DMS 273 treated with DMSO at 0.1 percent for 48 hours (cell line): ENCODE measurements around the gene UNC5A.

ENCODE experiments used
- DNase-seq: peaks from one replicate; lab custom pipeline; 2025; lab: John Stamatoyannopoulos, UW

Gene UNC5A

DNA sequence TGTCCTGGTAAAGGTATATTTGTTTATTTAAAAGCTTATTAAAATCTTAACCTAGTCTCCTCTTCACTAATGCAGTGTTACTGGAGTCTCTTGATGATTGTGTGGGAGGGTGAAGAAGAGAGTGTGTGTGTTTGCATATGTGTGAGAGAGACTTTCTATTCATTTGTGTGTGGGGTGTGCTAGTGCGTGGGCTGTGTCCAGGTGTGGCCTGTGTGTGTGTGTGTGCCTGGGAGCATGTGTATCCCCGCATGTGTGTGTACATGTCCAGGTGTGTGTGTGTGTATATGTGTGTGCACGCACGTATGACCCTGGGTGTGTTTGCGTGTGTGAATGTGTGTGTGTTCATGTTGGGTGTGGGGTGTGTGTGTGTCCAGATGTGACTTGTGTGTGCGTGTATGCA is 10.3 kb upstream of the UNC5A start:
- DNase-seq = no peak

DNA sequence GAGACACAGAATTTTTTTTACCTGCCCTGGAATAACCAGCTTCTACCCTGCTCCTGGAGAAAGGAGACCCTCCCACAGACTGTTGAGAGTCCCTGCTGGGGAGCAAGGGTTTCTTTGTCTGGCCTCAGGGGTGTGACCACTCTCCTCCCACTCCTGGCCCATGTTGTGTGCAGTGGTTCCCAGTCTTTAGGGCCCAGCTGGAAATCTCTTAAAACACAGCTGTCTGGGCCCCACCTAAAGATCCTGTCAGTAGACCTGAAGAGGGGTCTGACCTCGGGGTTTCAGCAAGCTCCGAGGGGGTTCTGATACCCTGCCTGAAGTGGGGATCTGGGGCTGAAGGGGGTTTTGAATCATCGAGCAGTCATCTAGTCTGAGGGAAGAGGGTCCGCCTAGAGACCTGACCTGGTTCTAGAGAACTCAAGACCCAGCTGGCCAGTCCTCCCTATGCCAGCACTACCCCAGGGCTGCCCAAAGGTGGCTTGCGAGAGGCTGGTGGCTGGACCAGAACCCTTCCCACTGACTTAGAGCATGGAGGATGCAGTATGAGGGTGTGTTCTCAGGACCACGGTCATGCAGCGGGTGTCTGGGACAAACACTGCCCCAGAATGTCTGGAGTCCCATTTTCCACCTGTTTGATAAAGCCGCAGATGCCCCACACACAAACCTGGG is 8.1 kb upstream of the UNC5A start:
- no peak for DNase-seq

DNA sequence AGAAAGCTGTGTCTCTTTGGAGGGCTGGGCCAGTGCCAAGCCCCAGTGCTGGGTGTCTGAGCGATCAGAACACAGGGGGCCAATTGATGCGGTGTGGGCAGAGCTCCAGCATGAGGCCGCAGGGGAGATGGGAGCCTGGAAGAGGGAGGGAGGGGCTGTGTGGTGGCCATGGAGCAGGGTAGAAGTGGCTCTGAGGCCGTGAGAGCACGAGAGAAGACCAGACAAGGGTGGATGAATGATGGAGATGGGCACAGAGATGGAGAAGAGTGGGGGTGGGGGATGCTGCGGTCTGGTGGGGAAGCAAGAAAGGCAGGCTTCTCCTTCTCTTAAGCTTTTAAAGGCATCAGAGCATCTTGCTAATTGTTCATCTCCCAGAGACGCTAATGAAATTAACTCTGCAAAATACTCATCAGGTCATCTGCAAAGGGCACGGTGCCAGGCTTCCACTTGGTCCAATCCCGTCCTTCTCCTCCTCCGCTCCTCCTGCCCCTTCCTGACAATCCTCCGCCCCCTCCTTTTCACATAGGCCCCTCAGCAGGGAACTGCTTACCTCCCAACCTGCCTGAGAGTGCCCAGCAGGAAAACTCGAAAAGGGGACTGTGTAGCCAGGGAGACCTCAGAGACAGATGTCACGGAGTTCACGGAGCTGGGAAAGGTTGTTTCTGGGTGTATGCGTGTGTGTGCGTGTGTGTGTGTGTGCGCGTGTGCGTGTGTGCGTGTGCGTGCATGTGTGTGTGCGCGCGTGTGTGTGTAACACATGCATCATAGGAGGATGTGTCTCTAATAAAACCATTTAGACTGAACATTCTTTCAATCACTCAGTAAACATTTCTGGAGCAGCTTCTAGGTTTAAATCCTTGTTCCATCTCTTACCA is 7.1 kb upstream of the UNC5A start:
- no peak for DNase-seq

DNA sequence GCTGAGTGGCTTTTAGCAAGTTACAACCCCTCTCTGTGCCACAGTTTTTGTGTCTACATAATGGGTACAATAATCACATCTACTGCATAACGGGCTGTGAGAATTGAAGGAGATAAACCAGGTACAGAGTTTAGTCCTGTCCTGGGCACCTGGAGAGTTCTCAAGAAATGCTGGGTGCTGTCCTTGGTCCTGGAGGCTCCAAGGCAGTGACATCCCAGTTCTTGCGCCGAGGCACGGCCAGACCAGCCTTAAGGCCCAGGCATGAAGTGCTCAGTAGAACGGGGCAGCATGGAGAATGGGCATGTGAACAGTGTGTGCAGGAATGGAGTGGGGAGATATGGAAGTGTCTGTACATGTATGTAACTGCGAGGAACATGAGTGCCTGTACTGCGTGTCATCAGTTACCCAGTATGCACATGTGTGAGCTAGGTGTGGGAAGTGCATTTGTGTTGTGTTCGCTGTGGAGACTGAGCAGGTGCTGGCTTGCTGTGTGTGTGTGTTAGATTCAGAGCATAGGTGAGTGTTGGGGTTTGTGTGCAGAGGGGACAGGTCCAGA is 6.3 kb upstream of the UNC5A start:
- DNase-seq = no peak

DNA sequence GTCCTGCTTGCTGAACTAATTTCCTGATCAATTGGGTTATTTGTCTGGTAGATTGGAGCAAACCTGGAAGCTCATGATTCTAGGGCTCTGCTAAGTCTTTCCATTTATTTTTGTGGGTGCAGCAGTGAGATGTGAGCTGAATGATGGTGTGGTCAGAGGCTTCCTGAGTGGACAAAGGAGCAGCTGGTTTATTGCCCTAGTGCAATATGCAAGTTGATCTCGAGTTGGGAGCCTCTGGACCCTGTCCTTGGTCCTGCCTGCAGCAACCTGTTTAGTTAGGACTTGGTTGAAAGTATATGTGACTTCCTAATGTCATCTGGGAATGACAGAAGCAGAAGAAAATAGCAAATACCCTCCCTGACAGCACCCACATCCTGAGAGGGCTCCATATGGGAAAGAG is 4.2 kb upstream of the UNC5A start:
- DNase-seq = no peak

DNA sequence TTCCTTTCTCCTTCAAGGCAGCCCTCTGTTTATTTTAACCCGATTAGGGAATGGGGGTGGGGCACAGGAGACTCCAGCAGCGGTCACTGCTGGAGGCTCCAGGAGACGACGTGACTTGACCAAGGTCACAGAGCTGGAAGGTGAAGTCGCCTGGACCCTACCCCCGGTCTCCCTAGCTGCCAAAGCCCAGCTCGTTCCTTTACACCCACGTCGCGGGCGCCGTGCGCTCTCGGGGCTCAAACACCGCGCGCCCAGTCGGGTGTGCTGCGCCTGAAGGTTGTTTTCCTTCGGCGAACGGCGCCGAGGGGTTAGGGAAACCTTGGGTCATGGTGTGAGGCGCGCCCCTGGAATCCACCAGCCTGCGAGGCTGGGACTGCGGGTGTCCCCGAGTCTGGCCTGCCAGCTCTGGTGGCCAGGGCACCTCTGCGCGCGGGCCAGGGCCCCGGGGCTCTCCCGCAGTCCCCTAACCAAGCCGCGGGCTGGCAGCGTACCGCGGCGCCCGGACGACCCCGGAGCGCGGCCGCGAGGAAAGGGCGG is 747 bp upstream of the UNC5A start:
- no peak for DNase-seq

DNA sequence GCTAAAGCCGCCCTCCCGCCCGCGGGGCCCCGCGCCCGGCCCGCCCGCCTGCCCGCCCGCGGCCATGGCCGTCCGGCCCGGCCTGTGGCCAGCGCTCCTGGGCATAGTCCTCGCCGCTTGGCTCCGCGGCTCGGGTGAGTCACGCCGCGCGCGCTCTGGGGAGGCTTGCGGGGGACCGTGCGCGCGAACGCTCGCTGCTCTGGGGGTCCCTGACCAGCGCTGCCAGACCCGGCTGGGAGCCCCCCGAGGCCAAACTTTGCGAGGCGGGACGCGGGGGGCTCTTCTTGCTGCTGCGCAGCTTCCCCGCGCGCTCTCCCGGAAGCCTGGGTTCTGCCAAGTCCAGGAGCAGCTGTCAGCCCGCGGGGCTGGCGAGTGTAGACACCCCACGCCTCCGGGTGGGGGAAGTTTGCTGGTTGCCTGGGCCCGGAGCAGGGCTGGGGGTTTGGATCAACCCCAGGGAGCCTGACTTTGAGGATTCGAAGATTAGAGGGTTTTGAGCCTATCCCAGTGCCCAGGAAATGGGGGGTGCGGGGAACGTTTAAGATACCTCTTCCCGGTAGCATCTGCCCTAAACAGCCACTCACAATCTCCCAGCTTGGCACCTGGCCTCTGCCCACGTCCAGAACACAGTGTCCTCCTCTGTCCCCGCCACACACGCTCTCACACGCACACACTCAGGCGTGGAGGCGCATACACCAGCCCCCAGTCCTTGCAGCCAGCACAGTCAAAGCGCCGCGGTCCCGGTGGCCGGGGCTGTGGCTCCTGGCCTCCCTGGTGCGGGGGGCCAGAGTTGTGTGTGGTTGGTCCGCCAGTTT is 535 bp downstream of the UNC5A start:
- no peak for DNase-seq

DNA sequence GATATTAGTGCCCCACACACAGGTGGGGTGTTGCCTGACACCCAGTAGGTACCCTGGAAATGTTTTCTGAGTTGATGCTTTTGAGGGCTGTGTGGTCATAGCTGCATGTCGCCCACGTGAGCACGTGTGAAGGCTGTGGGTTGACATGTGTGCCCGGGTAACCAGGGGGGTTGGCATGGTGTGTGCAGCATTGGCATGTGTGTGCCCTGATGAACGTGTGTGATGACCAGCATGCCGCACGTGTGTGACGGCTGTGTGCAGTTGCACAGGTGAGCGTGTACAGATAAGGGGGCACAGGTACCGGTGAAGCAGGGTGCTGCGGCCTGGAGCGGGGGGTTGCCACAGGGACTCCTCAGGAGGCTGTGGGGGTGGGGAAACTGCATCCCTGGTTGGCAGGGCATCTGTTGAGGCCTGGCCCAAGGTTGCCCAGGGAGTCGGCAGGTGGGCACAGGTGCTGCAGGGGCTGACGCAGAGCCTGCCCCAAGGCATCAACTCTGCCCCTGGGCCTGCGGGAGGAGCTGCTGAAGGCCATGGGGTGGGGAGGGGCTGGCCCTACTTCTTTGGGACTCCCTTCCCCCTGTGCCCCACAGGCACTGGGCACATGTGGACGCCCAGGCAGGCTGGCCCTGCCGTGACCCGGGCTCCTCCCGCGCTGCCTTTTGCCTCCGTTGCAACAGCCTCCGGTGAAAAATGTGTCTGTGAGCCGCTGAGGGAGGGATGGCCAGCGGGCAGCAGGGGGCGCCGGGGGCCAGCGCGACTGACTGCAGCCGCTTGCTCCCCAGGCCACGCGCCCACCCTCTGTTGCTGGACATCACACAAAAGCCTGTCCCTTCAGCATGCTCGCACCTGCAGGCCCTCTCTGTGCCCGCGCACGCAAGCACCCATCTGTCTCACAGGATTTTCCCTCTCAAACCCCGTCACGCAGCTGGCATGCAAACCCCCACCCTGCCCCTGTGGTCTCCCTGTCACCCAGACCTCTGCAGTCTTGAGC is 2.2 kb downstream of the UNC5A start:
- DNase-seq = no peak

DNA sequence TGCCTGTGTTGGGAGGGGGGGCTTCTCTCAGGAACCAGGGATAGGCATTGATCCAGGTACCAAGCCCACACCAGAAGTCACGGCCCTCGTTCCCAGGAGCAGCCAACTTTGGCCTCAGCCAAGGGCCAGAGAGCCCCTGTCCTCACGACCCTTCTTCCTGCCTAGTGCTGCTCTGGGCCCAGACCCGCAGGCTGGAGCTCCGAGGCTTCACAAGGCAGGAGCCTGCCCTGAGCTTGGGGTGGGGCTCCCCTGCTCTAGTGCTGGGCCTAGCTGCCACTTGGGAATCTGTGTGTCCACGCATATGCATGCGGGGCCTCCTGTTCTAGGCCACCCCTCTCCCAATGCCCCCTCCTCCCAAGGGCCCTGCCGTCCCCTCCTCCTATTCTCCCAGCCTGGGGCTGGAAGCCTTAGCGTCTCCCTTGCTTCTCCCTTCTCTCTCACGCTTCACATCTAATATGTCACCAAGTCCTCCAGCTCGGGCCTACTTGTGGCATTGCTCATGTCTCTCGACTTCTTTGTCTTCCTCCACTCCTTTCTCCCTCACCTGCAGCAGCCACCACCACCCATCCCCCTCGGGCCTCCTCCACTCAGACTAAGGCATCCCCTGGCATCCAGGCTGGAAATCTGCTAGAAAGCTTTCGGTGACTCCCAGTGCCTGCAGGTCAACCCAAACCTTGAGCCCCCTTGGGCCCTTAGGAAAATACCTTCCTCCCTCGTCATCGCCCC is 3.4 kb downstream of the UNC5A start:
- no peak for DNase-seq

DNA sequence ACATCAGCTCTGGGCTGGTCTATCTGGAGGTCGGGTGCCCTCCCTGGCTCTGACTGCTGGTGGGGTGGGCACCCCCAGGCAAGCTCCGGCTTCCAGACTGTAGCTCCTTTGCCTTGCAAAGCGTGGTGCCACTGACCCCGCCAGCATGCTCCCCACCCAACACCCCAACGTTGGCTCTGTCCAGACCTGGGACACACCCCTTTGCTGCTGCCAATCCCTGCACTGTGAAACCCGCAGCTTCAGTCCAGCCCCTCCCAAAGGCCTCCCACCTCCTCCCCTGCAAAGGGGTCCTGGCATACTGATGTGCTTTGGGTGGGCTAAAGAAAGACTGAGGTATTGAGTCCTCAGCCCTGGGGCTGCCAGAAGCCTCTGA is 3.9 kb downstream of the UNC5A start:
- no peak for DNase-seq

DNA sequence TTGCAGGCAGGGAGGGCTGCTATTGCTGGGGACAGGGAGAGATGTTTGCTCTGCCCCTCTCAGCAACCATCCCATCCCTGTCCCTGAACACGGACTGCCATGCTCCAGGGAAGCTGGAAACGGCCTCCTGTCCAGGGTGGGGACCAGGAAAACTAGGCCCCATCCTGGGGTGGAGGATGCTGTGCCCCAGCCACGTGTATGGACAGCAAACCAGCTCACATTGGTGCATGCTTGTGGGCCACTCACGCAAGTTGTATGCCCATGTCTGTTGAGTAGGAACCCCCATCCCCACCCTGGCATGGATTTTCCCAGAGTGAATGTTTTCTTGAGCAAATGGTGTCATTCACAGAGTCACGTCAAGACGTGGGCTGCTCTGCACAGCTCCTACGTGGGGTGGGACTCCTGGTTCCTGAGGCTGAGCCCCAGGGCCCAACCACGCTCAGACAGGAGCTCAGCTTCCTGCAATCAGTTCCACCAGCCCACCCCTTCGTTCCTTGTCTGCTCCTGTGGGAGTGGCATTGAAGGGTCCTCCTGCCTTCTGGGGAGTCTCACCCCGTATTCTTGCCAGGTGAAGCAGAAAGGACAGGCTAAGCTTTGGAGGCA is 4.6 kb downstream of the UNC5A start:
- DNase-seq = no peak

DNA sequence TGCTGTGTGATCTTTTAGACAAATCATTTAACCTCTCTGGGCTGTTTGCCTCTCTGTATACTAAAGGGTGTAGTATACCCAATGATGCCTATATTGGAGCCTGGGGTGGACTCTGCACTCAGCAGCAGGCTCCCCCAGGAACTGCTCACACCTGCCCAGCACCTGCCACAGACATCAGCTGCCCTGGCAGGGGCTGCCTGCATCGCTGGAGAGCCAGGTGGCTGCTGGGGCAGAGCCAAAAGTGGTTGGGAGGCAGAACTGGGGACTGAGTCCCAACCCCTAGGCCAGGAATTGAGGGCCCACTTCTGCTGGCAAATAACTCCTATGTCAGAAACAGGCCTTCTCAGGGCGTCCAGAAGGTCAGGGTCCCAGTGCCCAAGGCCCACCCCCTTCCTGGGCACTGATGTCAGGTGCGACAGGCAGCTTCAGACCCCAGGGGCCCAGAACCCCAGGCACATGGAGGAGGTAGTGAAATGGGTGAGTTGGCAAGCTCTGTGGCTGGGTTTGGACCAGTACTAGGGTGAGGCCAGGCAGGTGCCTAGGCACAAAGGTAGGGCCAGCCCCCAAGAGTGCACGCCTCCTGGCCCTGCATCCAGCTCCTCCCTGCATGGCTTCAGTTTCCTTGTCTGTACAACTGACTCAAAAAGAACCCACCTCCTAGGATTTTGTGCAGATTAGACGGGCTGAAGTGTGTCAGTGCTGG is 5.8 kb downstream of the UNC5A start:
- DNase-seq = no peak

DNA sequence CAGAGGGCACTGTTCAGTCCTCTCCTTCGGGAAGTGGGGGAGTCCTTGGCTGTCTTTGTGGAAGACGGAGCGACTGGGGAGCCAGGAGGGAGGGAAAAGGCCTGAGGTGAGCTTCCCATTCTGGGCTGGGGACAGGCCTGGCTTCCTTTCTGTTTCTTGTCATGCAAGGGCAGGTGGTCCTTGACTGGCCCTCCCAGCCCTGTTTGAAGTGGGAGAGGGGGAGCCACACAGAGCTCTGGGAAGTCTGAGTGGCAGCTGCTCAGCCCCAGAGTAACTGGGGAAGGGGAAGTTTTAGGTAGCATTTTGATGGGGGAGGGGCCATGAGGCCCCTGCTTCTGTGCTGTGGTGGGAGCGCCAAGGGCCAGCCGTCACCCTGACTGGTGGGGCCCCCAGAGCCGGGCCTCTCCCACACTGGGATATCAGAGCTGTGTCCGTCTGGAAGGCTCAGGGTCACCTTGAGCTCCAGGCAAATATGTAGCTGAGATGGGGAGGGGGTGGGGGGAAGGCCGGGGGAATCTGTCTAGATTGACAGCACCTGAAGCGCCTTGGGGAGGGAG is 6.5 kb downstream of the UNC5A start:
- no peak for DNase-seq

DNA sequence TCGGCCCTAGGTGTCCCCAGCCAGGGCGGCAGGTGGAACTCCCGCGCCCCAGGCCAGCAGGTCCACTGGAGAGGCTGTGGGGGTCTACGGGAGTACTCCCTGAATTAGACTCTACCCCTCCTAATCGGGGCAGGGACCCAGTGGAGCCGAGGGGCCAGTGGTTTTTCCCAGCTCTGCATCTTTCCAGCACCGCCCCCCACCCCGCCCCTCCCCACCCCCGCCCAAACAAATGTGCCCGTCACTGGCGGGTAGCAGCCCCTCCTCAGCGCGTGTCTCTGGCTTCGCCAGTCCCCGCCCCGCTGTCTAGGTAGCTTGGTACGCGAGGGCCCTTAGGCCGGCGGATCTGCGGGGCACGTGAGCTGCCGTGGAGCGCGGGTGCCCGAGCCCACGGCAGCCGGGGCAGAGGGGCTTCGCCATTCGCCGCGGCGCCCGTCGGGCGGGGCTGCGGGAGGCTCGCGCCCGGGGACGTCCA is 7.0 kb downstream of the UNC5A start:
- DNase-seq = no peak

DNA sequence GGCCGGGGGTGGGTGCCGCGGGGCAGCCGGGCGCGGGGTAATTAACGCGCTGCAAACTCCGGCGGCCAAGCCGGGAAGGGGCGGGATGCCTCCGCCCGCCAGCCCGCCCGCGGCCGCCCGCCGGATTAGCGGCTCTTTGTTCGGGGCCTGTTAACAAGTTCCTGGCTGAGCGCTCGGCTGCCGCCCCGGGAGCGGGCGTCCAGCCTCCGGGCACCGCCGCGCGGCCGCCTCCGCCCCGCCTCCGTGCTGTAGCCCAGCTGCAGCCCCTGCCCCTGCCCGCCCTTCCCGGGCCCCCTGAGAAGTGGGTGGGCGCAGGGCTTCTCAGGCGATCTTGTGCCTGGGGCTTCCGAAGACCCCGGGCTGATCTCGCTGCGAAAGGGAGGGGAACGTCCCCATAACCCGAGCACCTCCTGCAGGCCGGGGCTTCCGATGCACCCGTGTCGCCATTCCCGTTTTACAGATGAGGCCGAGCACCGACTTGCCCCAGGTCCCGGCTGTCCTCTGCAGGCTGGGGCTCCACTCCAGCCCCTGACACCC is 7.5 kb downstream of the UNC5A start:
- no peak for DNase-seq

DNA sequence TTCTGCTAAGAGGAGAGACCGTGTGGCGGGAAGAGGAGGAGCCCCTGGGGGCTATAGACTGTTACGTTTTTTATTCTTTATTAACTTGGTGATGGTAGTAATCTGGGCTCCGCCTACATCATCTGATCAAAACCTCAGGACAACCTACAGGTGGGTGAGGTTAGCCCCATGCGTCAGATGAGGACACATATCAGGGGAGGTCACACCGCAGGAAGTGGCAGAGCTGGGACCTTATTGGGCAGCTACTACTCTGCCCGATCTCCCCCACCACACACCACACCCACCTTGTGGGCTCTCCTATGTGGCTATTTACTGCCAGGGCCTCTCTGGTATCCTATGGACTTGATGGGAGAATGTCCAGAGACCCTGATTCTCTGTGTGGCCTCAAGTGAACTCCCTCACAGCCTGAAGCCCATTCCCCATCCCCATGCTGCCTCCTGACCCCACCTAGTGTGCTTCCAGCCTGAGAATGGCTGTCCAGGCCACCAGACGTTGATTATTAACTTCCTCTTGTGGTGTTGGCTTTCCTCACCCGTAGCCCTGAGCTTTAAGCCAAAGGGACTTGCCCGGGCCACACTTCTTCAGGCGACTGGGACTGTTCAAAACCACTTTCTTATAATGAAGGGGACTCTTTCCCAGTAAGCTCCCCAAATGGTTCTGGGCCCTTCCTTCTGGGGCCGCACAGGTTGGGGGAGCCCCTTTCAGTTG is 8.2 kb downstream of the UNC5A start:
- no peak for DNase-seq

DNA sequence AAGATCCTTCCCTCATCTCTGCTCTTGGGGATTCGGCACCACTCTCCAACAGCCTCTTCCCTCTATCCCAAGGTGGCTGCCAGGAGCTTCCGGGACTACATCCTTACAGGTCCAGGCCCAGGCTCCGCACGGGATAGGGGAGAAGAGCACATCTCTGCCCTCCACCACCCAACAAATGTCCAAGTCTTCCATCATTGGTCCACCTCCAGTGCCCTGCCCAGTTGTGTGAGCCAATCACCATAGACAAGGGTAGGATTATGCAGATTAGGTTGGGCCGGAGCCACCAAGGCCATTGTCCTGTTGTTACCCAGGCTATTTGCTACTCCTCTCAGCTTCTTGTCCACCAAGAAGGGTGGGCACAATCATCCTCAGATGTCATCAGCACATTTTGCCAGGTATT is 9.1 kb downstream of the UNC5A start:
- DNase-seq = no peak

DNA sequence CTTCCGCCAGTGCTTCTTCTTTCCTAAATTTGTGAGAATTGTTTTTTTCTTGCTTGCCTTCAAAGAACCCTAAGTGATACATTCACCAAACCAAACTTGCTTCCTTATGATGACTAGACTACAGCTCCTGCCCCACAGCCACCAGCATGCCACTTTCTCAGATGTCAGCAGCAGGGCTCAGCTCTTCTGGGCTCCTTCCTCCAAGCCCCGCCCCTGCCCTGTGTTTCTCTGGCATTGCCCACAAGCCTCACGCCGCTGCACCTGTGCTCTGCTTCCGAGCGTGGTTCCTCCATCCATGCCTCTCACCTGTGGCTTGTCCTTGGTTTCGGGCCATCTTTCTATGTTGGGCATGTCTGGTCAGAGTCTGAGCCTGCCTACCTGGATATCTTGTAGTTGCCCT is 10.6 kb downstream of the UNC5A start:
- no peak for DNase-seq
